Hepatocyte (in vitro differentiated cells): Measurements from ENCODE around the gene DNAJC30.

ENCODE experiments used
- EZH2 ChIP-seq: fragments of 200-600 bp; sonication (generic); IDR thresholded peaks from 2 replicates; pipeline ENCODE4 v1.6.1; 2016; ENCODE audit warnings: antibody characterized with exemption, mild to moderate bottlenecking, borderline replicate concordance
- EZH2phosphoT487 ChIP-seq: fragments of 200-600 bp; sonication (generic); IDR thresholded peaks from one replicate; pipeline ENCODE4 v1.6.1; 2018; ENCODE audit warnings: antibody characterized with exemption, mild to moderate bottlenecking, low read depth, moderate library complexity; ENCODE audit not compliant: unreplicated experiment, severe bottlenecking
- TF ChIP-seq, protein P1 (sequence below): fragments of 200-600 bp; sonication (generic); IDR thresholded peaks from 2 replicates; pipeline ENCODE4 v1.5.1; 2016; ENCODE audit warnings: antibody characterized with exemption, mild to moderate bottlenecking; ENCODE audit not compliant: poor library complexity

DNA sequence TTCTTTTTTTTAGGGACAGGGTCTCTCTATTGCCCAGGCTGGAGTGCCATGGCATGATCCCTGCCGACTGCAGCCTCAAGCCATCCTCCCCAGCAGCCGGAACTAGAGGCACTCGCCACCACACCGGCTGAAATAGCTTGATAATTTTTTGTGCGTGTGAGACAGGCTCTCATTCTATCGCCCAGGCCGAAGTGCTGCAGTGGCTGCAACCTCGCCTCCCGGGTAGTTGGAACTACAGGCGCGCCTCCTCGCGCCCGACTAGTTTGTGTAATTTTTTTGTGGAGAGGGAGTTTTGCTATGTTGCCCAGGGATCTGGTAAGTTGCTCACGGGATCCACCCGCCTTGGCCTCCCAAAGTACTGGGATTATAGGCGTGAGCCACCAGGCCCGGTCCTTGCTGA lies 2.1 kb upstream of the DNAJC30 start:
- TF ChIP-seq, protein P1, sequence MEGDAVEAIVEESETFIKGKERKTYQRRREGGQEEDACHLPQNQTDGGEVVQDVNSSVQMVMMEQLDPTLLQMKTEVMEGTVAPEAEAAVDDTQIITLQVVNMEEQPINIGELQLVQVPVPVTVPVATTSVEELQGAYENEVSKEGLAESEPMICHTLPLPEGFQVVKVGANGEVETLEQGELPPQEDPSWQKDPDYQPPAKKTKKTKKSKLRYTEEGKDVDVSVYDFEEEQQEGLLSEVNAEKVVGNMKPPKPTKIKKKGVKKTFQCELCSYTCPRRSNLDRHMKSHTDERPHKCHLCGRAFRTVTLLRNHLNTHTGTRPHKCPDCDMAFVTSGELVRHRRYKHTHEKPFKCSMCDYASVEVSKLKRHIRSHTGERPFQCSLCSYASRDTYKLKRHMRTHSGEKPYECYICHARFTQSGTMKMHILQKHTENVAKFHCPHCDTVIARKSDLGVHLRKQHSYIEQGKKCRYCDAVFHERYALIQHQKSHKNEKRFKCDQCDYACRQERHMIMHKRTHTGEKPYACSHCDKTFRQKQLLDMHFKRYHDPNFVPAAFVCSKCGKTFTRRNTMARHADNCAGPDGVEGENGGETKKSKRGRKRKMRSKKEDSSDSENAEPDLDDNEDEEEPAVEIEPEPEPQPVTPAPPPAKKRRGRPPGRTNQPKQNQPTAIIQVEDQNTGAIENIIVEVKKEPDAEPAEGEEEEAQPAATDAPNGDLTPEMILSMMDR, result no peak
- no peak for TF ChIP-seq EZH2phosphoT487
- no peak for TF ChIP-seq EZH2
